Amygdala (tissue), 56 donors: Measurements from ENCODE around the gene TBL1XR1.
A peak's percentile ranks its signal among the peaks of the same experiment; 100 is the strongest.
"Not testable (repeated sequence)": the region's sequence is repeated elsewhere in the genome, so short reads cannot be mapped to it uniquely, and the experiment has no call there.

Source experiments
- DNase-seq, 56 donors: peaks; one replicate each; lab custom pipeline; 2025; lab: John Stamatoyannopoulos, UW

TBL1XR1 gene

DNA sequence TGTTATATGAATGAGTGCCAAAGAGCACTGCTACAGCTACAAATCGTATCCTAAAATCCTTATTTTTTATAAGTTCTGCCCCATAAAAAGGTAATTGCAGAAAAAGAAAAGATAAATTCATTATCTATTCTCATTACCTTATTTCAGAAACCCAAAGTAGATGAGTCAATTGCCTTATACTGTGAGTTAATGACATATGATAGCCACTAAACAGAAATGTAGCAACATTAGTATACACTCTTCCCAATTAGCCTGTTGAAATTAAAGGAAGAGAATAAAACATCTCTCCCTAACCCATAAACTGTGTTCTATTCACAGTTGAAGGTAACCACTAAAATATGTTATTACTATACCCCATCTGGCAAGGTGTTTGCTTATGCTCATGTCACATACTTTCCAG lies 11.0 kb downstream of the TBL1XR1 start:
- DNase-seq: no peak

DNA sequence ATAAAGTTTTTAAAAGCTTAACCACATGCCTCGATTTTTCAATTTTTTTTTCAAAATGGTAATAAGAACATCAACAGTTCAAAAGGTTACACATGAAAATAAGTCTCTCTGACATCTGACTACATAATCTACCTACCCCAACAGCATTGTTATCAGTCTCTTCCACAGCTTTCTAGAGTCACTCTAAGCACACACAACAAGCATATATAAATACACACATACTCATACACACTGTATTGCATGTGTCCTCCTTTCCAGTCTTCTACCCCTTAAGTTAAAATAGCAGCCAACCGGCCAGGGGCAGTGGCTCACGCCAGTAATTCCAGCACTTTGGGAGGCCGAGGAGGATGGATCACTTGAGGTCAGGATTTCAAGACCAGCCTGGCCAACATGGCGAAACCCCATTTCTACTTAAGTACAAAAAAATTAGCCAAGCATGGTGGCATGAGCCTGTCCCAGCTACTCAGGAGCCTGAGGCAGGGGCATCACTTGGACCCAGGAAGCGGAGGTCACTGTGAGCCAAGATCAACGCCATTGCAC lies 12.2 kb downstream of the TBL1XR1 start:
- DNase-seq: no peak

DNA sequence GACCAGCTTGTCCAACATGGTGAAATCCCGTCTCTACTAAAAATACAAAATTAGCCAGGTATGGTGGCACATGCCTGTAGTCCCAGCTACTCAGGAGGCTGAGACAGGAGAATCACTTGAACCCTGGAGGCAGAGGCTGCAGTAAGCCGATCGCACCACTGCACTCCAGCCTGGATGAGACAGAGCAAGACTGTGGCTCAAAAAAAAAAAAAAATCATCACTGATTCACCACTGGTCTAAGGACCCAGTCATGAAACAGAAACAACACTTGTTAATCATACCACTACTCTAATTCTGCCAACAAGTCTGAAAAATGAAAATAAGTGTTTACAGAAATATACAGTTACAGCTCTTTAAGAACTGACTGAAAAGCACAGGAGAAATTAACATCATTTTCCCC lies 12.7 kb downstream of the TBL1XR1 start:
- not testable (repeated sequence) for DNase-seq

DNA sequence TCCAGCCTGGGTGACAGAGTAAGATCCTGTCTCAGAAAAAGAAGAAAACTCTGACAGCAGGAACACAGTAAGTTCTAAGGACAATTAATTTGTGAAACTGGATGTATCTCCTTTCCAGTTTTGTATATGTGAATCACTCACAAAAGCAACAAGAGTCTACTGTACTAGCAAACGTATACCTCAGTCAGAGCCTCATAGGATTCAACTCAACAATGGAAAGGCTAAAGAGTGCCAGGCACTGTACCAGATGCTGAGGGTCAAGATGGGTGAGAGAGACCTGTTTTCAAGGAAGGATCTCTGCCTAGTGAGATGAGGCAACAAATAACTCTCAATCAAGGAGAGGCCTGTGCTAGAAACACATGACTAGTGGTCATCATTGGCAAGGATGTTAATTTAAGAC lies 14.9 kb downstream of the TBL1XR1 start:
- no peak for DNase-seq

DNA sequence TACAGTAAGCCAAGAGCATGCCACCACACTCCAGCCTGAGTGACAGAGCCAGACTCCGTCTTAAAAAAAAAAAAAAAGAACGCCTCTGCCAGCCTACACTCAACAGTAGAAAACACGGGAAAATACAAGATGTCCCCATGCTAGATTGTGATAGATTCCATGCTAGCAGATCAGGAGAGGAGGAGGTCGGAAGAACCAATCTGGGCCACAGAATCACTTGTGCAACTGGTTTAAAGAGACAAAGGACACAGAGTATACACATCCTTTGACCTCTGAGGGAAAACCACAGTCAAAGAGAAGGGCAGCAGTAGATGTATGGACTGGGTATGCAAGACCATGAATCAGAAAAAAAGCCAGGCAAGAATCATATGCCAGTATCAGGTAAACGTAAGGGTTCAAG lies 15.9 kb downstream of the TBL1XR1 start:
- DNase-seq: no peak

DNA sequence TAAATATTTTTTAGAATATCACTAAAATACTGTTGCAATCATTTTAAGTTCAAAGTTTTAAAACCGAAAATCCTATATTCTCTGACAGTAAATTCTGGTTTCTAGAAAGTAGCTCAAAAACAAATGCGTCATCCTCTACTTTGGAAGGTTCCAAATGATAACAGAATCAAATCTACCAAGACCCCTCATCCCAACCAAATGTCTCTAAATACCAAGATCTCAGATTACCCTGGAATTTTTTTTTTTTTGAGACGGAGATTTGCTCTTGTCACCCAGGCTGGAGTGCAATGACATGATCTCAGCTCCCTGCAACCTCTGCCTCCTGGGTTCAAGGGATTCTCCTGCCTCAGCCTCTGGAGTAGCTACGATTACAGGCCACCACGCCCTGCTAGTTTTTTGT lies 16.8 kb downstream of the TBL1XR1 start:
- no peak for DNase-seq

DNA sequence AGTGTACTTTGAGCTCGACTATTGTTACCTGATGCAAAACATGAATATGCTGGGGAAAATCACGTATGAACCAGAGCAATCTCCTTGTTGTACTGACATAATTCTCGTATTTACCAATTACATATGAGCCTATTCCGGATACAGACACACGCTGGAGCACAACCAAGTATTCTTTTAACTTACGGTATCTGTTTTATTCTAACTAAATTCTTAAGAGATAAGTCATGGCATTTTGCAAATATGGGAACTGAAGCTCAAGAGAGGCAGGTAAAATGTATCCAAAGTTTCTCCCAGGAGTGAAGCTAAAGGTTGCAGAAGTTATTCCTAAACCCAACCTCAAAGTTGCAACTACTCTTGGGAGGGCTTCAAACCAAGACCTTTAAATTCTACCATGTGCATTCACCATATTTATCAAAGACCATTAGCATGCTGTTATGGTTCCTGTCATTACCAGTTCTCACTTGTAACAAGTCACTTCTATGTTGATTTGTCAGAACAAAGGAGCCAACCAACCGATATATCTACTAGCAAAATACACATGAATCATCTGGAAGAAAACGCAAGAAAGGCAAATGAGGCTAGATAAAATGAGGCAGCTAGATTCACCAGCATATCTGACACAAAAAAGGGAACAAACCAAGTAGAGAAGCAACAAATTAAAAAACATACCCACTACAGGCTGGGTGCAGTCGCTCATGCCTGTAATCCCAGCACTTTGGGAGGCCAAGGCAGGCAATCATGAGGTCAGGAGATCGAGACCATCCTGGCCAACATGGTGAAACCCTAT lies 17.8 kb downstream of the TBL1XR1 start:
- no peak for DNase-seq

DNA sequence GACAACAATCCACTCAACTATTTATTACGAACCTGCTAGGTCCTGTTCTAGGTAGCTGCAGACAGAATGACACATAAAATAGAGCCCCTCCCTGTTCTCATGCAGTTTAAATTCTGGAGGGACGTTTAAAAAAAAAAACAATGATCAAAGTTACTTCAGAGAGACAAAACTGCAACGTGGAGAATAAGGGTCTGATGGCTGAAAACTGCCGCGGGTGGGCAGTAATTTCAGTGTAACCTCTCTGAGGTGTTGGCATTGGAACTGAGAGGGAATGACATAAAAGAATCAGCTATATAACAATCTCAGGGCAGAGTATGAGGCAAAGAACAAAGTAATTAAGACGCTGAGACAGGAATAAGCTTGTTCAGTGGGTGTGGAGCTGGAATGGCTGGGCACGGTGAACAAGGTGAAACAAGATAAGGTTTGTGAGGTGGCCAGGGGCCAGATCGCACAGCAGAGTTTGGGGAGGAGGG lies 19.5 kb downstream of the TBL1XR1 start:
- DNase-seq: no peak

DNA sequence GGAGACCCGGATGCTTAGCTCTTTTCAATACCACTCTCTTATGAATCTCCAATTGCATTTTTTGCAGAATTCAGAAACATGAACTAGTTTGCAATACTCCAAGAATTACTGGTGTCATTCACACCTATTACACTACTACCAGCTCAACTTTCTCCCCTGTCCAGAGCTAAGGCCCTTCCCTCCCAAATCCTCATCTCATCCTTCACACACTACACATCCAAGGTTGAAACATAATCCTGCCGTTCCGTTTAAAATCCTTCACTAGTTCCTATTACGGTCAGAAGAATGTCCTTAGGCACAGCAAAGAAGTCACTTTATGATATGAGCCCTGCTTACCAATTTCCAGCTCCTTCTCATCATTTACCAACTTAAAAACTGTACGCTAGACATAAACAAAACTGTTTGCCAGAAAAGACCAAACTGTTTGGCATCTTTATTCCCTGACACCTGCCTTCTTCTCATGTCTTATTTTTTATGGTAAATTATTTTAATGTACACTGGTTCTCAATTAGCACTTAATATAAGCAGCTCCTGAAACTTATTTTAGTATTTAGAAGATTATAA lies 22.6 kb downstream of the TBL1XR1 start:
- DNase-seq: no peak

DNA sequence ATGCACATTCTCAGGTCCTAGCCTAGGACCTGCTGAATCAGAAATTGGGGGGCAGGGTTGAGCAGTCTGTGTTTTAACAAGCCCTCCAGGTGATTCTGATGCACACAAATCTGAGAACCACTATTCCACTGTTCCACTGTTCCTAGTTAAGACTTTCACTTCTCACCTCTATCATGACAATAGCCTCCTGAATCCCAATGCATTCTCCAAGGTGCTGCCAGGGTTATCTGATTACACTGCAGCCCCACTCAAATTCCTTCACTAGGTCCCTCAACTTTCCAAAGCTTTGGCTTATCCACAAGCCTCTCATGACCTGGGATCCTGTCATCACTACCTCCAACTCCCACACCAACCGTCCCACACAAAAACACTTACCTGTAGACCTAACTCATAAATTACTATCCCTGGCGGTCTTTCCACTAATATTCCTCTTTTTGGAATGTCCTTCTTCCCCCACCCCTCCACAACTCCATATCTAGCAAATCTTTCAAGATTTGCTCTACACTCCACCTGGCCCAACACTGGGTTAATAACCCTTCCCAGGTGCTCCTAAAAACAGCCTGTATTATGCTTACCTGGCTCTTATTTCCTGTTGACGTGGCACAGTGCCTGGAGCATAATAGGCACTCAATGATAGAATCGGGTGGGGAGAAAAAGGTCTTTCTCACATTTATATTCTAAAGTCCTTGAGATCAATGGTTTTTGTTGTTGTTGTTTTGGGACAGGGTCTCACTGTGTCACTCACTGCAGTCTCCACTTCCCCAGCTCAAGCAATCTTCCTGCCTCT lies 27.2 kb downstream of the TBL1XR1 start:
- DNase-seq: no peak

DNA sequence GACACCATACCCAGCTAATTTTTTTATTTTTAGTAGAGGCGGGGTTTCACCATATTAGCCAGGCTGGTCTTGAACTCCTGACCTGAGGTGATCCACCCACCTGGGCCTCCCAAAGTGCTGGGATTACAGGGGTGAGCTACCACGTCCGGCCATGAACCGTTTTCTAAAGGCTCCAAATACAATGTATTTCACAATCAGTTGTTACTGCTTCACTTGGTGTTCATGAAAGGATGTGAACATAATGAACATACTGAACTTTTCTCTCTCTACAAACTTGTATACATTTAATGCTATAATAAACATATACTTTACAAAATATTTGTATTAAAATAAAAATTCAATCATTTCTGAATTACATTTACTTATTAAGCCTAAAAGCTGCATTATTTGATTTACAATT lies 28.9 kb downstream of the TBL1XR1 start:
- DNase-seq: no peak

DNA sequence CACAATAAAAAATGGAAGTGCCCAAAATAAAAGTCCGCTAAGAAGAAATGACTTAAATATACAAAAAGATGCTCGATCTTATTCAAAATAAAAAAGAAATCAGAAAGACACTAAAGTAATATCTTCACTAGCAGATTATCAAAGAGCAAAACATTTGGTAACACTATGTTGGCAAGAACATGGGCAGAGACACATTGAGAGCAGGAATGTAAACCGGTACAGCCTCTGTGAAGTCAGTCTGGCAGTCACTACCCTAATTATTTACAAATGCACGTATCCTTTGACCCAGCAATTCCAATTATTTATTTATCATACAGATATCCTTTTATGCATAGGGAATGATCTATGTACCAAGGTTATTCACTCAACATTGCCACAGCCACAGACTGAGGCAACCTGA lies 34.5 kb downstream of the TBL1XR1 start:
- no peak for DNase-seq

DNA sequence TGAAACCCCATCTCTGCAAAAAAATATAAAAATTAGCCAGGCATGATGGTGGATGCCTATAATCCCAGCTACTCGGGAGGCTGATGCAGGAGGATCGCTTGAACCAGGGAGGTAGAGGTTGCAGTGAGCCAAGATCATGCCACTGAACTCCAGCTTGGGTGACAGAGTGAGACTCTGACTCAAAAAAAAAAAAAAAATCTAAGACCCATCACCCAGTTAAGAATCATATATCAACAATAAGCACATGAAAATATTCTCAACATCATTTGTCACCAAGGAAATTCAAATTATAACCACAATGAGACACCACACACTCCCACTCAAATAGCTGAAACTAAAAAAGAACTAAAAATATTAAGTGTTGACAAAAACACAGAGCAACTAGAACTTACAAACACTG lies 35.7 kb downstream of the TBL1XR1 start:
- not testable (repeated sequence) for DNase-seq

DNA sequence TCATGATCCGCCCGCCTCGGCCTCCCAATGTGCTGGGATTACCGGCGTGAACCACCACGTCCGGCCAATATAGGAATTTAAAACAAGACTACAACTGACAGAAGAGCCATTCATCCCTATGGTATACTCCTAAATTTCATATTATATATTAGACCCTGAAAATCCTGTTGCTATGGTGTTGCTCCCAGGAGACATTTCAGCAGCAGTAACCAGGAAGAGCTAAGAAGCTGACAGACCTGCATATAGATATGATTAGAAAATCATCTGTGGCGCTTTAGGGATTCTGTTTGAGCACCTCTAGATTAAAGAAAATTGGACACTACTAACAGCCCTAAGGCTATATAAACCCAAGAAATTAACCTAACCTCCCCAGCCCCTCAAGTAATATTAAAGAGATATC lies 38.8 kb downstream of the TBL1XR1 start:
- no peak for DNase-seq

DNA sequence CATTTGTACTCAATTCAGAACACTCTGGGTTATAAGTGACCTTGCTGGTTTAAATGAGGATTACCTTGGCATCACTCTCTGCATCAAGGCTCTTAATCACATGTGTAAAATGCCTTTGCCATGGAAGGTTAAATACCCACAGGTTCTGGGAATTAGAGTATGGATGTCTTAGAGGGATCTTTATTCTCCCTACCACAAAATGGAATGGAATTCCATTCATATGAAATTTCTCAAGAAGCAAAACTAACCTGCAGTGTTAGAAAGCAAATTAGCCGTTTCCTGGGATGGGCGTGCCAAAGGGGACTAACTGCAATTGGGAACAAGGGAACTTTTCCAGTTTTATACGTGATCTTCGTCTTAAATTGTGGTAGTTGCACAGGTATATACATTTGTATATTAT lies 39.8 kb downstream of the TBL1XR1 start:
- DNase-seq: no peak

DNA sequence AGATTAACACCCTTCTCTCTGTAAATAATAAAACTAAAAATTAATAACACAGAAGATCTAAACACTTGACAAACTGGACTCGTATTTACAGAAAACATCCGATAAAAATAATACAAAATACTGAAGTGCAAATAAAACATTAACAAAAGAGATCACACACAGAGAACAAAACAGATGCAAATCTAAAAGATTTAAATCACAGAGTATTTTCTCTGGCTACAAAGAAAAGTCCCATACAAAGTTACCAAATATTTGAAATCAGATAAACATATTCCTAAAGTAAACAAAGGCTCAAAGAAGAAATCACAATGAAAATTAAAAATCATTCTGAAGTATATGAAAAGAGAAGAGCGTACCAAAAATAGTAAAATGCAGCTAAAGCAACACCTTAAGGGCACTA lies 42.5 kb downstream of the TBL1XR1 start:
- DNase-seq: no peak

DNA sequence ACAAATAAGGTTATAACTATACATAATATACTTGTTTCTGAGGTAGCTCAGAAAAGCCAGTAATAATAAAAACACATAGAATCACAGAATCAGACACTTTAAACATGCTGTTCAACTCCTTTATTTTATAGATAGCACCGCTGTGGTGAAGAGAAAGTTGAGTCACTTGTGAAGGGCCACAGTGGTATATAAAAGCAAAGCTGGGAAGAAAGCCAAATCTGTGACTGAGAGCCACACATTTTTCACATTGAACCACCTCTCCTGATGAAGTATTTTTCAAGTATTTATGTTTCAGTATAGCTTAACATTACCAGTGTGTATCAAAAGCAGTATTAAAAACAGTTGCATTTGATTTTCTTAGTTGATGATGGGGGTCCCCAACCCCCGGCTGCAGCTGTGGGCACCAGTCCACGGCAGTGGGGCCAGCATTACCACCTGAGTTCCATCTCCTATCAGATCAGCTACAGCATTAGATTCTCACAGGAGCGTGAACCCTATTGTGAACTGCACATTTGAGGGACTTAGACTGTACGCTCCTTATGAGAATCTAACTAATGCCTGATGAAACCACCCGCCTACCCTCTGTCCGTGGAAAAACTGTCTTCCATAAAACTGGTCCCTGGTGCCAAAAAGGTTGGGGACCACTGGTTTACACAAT lies 46.2 kb downstream of the TBL1XR1 start:
- DNase-seq: peak in 3 of 56 donors; percentile 21 to 30 (median 22)

DNA sequence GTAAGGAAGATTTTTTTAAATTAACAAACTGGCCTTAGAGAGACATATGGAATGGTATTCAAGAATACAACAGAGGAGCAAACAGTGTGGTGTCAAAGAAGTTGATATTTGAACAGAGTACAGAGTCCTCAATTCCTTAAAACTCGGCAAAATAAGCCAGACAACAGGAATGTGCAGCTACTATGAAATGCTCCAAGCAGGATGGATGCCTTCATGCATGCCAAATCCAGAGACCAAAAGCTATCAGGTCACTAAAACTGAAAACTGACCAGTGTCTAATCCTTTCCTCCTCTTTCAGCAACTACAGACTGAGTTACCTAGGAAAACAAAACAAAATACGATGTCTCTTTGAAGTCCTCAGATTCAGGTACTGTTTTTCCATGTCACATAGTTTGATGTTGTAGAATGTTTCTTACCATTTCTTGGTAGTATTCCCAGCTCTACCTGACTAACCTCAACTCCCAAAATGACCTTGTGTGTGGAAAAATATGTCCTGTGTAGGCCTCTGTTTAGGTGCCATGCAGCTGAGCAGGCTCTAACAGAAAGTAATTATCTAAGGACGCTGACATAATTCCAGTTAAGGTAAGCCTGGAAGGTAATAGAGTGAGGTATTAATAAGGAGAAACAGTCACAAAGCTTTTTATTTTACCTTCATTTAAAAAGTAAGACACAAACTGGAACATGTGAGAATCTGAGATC lies 46.9 kb downstream of the TBL1XR1 start:
- no peak for DNase-seq

DNA sequence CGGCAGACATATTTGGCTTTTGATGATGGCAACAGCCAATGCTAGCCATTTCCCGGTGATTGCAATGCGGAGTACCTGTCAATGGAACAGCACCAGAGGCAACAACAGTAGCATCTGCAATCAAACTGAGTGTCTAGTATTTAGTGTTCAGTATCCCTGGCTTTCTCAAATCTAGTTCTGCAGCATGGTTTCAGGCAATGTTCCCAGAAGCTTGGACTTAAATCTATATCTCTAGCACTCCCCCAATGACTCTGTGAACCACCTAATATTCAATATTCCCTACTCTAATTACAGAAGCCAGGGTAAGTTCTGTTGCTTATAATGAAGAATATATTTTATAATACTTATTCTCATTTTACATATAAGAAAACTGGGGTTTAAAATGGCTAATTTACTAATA lies 48.2 kb downstream of the TBL1XR1 start:
- DNase-seq: no peak

DNA sequence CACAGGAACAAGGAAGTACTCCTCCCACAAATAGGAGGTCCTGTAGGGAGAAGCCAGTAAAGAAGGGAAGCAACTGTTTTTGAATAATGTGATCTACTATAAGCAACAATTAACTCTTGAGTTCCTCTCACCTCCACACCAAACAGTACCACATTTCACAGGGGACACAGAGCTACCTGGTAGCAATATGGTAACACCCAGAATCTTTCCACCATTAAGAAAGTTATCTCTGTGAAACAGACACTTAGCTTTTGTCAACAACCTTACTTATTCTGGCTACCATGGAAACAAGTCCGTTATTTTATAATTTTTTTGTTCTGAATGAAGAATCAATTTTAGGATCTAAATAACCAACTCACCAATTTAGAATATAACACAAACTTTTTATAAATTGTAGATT lies 49.5 kb downstream of the TBL1XR1 start:
- DNase-seq: no peak
